Panc1 (cell line): ENCODE measurements around the gene LIN7B. TPM values are rescaled to one million over a fixed set of nuclear protein-coding genes. Genes with fewer than 3 reads are reported as not detected.

ENCODE experiments used
- ATAC-seq: fragments of 200-7000 bp; cut with Tn5 transposase; 2 replicates; pipeline ENCODE4 v1.9.1; 2020; ENCODE audit warnings: mild to moderate bottlenecking, moderate library complexity
- BruUV-seq: library from RNA; stranded (reverse); fragments of 400-500 nt; replicated peaks from 2 replicates; lab custom pipeline; 2021; lab: Mats Ljungman, UMichigan
- CTCF ChIA-PET: fragments of 300-600 bp; sonication (Branson Sonifier 250); formaldehyde crosslinking; loops from one replicate; lab custom pipeline; 2022; ENCODE audit warnings: antibody characterized with exemption; lab: Charles Lee
- POLR2A ChIA-PET: fragments of 300-600 bp; sonication (Branson Sonifier 250); formaldehyde crosslinking; loops from one replicate; lab custom pipeline; 2022; ENCODE audit warnings: antibody characterized with exemption; lab: Charles Lee
- DNase-seq: peaks from one replicate; pipeline ENCODE4 v3.0.0-alpha.2; 2010; ENCODE audit warnings: low read depth, low spot score
- H3K27ac ChIP-seq: 2 replicates; pipeline ENCODE4 v1.5.1; 2011; ENCODE audit warnings: mild to moderate bottlenecking, low read length, inconsistent platforms
- H3K27me3 ChIP-seq: fragments of 200-500 bp; sonication (Bioruptor generic); 2 replicates; pipeline ENCODE4 v1.6.0; 2014; ENCODE audit warnings: low read length, inconsistent platforms; ENCODE audit not compliant: control insufficient read depth, insufficient read depth
- H3K36me3 ChIP-seq: fragments of 200-500 bp; sonication (Bioruptor generic); 2 replicates; pipeline ENCODE4 v1.5.1; 2014; ENCODE audit warnings: inconsistent platforms, mild to moderate bottlenecking, low read length, moderate library complexity; ENCODE audit not compliant: control insufficient read depth, insufficient read depth
- H3K4me1 ChIP-seq: 2 replicates; pipeline ENCODE4 v1.5.1; 2011; ENCODE audit warnings: inconsistent platforms, mild to moderate bottlenecking, low read length, moderate library complexity; ENCODE audit not compliant: control insufficient read depth, insufficient read depth
- H3K4me3 ChIP-seq, 2 experiments: 2 replicates each; pipeline ENCODE4 v1.5.1; 2011 to 2012; ENCODE audit warnings: low read depth in 2 of 2, low read length in 2 of 2, mild to moderate bottlenecking in 2 of 2, inconsistent platforms in 1 of 2, moderate library complexity in 1 of 2
- H3K9me3 ChIP-seq: fragments of 200-500 bp; sonication (Bioruptor generic); 2 replicates; pipeline ENCODE4 v1.5.1; 2014; ENCODE audit warnings: low read depth, mild to moderate bottlenecking, inconsistent platforms, low read length, moderate library complexity; ENCODE audit not compliant: control insufficient read depth, insufficient read depth
- CTCF ChIP-seq: fragments of 450-650 bp; IDR thresholded peaks from 2 replicates; pipeline ENCODE4 v1.5.1; 2017; ENCODE audit warnings: mild to moderate bottlenecking
- POLR2AphosphoS5 ChIP-seq: IDR thresholded peaks from 2 replicates; pipeline ENCODE4 v1.6.1; 2012; ENCODE audit warnings: mild to moderate bottlenecking, low read depth, low read length, moderate library complexity
- REST ChIP-seq, 2 experiments: IDR thresholded peaks; 2 replicates each; pipeline ENCODE4 v1.6.1; 2011 to 2012; ENCODE audit warnings: low read depth in 2 of 2, control low read depth in 1 of 2, low read length in 1 of 2, mild to moderate bottlenecking in 1 of 2, moderate library complexity in 1 of 2; ENCODE audit not compliant: insufficient read depth in 1 of 2
- SIN3A ChIP-seq: IDR thresholded peaks from 2 replicates; pipeline ENCODE4 v1.6.1; 2012; ENCODE audit warnings: low read depth, mild to moderate bottlenecking, low read length, moderate library complexity, borderline replicate concordance; ENCODE audit not compliant: insufficient read depth
- TCF7L2 ChIP-seq: IDR thresholded peaks from 2 replicates; pipeline ENCODE4 v1.6.1; 2011; ENCODE audit warnings: mild to moderate bottlenecking, low read depth, low read length, inconsistent platforms
- in situ Hi-C: cut with HindIII; loops from 2 replicates; pipeline ENCODE4 v1.10.0; 2016; ENCODE audit warnings: low sequenced_read_pairs, low pct_unique_long_range_greater_than_20kb
- intact Hi-C: fragments of 100-400 bp; cut with micrococcal nuclease; formaldehyde crosslinking; loops from one replicate; pipeline ENCODE4 v1.10.0; 2022; ENCODE audit not compliant: unreplicated experiment
- total RNA-seq: library from RNA; stranded (reverse); gene quantifications from one replicate; pipeline ENCODE4 v1.2.1, GENCODE V29; 2021; ENCODE audit not compliant: unreplicated experiment

LIN7B gene
- total RNA-seq, 1 experiment from 2014 or later = 6.4 TPM

- ChIA-PET POLR2A (no interaction called here), CTCF (no interaction called here)
- H3K36me3 ChIP-seq = peaks cover 15% of the 10 kb centered on the region
- DNase-seq (no peak), ATAC-seq (no peak)
- no peaks in the 10 kb centered on the region for H3K9me3 ChIP-seq
- no TSS peak for BruUV-seq
- peaks cover 6% of the 10 kb centered on the region for H3K4me1 ChIP-seq
- intact Hi-C loops = loop anchor here (5.0 kb wide), 1 partner anchor 109 kb away; no protein-coding TSS in a partner anchor
- in situ Hi-C loops = no loop called here
- H3K27me3 ChIP-seq = no peaks in the 10 kb centered on the region
- H3K27ac ChIP-seq = no peak overlapping the region
- no peak overlapping the region for H3K4me3 ChIP-seq
- no peak for TF ChIP-seq REST (IDR thresholded peaks at IDR 0.05; ENCODE audit: insufficient read depth in 1 of 2, low read depth in 2 of 2, low read length in 1 of 2)
- TF ChIP-seq SIN3A = no peak
- TF ChIP-seq CTCF = no peak
- no peak for TF ChIP-seq TCF7L2
- no peak for TF ChIP-seq POLR2AphosphoS5
Observed at GRCh38 chr19:49098795-49099194, 15.4 kb upstream of the LIN7B start.

GRCh38 chr19:49101160-49101559, 13.0 kb upstream of the LIN7B start:
- ChIA-PET CTCF (no interaction called here), POLR2A (no interaction called here)
- no peak for TF ChIP-seq CTCF
- TF ChIP-seq POLR2AphosphoS5 = no peak
- TF ChIP-seq SIN3A = no peak
- no peak for TF ChIP-seq REST (IDR thresholded peaks at IDR 0.05; ENCODE audit: insufficient read depth in 1 of 2, low read depth in 2 of 2, low read length in 1 of 2)
- TF ChIP-seq TCF7L2 = no peak
- DNase-seq (no peak), ATAC-seq (no peak)
- Histone ChIP-seq H3K4me1 (peaks cover 6% of the 10 kb centered on the region), H3K27me3 (no peaks in the 10 kb centered on the region), H3K27ac (no peak overlapping the region), H3K9me3 (no peaks in the 10 kb centered on the region), H3K4me3 (no peak overlapping the region), H3K36me3 (peaks cover 13% of the 10 kb centered on the region)
- intact Hi-C loops = no loop called here
- in situ Hi-C loops = no loop called here
- no TSS peak for BruUV-seq
